A673 (cell line): Measurements from ENCODE around the gene CLIC4.

Experiments used
- CTCF ChIP-seq: fragments of 300-800, 200-600 bp; sonication (generic); conservative IDR thresholded peaks from 2 replicates; pipeline ENCODE4 v1.5.1; 2017; ENCODE audit warnings: low read depth, mild to moderate bottlenecking, antibody characterized with exemption, low read length, moderate library complexity, mixed read lengths
- EZH2 ChIP-seq: fragments of 200-600 bp; sonication (generic); IDR thresholded peaks from 2 replicates; pipeline ENCODE4 v1.6.1; 2017; ENCODE audit warnings: borderline replicate concordance, low read depth, mild to moderate bottlenecking, mixed read lengths, antibody characterized with exemption, low read length; ENCODE audit not compliant: poor library complexity, severe bottlenecking

GRCh38 chr1:24878775-24879742 is 133.8 kb downstream of the CLIC4 start:
- TF ChIP-seq CTCF: no peak
- no peak for TF ChIP-seq EZH2
